ENCODE data around the gene TMPRSS4.

TMPRSS4 gene

DNA sequence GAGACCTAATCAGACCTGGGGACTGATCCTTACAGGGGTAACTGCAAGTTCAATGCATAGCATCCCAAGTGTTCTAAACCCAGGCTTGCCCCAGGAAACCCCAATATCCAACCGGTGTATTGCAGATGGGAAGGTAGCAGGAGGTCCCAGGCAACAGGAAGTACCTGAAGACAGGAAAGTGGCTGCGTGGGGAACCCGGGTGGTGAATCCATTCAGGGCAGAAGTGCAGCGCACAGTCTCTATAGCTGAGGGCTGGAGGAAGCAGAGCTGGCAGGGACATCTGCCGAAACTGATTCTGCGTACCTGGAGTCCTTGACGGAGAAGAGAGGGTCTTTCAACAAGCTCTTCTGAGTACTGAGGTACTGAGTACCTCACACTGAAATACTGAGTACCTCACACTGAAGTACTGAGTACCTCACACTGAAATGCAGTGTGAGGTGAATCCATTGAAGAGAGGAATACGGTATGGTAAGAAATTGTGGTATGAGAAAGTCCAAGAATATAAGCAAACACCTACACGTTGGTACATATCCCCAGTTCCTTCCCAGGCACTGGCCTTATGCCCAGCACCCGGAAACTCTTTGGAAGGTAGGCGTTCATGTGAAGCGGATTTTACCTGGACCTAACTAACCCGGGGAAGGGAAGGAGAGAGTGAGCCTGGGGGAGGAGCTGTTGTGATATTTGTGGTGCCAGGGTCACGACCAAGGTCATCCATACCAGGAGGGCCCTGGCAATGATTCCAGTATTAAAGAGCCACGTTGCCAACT, 55.7 kb downstream of the TMPRSS4 start:
- TF ChIP-seq, protein P1, sequence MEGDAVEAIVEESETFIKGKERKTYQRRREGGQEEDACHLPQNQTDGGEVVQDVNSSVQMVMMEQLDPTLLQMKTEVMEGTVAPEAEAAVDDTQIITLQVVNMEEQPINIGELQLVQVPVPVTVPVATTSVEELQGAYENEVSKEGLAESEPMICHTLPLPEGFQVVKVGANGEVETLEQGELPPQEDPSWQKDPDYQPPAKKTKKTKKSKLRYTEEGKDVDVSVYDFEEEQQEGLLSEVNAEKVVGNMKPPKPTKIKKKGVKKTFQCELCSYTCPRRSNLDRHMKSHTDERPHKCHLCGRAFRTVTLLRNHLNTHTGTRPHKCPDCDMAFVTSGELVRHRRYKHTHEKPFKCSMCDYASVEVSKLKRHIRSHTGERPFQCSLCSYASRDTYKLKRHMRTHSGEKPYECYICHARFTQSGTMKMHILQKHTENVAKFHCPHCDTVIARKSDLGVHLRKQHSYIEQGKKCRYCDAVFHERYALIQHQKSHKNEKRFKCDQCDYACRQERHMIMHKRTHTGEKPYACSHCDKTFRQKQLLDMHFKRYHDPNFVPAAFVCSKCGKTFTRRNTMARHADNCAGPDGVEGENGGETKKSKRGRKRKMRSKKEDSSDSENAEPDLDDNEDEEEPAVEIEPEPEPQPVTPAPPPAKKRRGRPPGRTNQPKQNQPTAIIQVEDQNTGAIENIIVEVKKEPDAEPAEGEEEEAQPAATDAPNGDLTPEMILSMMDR (conservative IDR thresholded peaks at IDR 0.05; ENCODE audit: control insufficient read depth, insufficient read depth, low read depth, low read length): no peak
- no peak for DNase-seq (ENCODE audit: low read depth)
- no peak overlapping the region for H3K4me3 ChIP-seq (ENCODE audit: control insufficient read depth, low read depth, low read length)

DNA sequence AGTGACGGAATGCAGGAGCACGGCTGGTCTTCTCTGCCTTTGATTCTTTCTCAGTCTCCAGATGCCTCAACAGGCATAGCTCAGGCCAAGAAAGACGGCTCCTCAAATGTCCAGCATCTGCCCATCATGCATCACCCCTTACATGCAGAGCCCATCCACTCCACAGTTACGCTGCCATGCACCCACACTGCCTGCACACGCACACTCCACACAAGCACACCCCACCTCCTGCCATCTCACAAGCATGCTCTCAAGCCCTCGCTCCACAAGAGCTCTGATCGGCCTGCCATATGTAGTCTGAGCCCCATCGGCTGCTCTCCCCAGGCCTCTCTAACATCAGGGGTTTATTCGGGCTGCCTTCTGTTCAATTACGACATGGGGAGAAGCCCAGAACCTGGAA, 56.9 kb downstream of the TMPRSS4 start:
- H3K4me3 ChIP-seq (ENCODE audit: control insufficient read depth, low read depth, low read length): no peak overlapping the region
- DNase-seq (ENCODE audit: low read depth): no peak
- TF ChIP-seq, protein P1 (conservative IDR thresholded peaks at IDR 0.05; ENCODE audit: control insufficient read depth, insufficient read depth, low read depth, low read length): no peak

DNA sequence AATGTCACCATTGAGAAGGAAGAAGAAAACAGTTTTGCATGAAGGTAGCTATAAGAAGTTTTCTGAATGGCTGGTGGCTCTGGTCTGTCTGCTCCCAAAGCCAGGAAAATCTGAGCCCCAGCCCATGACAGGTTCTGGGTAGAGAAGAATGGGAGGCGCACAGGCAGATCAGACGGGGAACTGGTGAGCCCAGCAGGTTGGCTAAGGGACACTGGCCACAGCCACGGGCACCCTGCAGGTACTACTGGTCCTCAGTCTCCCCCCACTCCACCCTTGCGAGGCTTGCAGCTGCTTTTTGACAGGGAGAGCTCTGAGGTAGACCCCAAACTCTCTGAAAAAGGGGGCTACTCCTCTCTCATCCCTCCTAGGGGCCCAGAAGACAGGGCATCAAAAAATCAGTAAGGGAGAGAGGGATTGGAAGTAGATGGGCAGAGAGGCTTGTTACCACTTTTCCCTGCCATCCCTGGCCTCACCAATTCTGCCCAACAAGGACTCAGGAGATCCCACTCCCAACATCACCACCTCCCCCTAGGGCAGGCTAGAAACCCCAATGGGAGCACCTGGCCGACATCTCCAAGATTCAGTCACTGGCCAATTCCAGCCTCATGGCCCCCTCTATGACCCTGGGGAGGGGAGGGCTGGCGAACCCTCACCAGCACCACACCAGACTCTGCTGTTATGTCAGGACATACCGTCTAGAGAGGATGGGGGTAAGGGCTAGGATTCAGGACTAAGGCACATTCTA, 58.3 kb downstream of the TMPRSS4 start:
- no peak for DNase-seq (ENCODE audit: low read depth)
- TF ChIP-seq, protein P1 (conservative IDR thresholded peaks at IDR 0.05; ENCODE audit: control insufficient read depth, insufficient read depth, low read depth, low read length): no peak
- no peak overlapping the region for H3K4me3 ChIP-seq (ENCODE audit: control insufficient read depth, low read depth, low read length)

DNA sequence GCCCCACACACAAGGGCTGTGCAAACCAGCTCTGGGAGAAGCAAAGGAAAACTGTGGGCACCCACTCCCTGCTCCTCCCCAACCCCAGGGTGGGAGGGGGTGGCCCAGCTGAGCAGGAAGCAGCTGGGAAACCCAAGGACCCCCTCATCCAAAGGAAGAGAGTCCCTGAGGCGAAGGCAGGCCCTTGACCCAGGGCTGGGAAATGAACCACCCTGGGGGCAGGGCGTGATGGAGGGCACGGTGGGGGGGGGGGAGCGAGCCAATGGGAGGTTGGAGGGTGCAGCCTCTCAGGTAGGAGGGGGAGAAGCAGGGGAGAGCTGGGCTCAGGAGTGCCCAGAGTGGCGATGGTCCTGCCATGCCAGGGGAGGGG, 58.9 kb downstream of the TMPRSS4 start:
- H3K4me3 ChIP-seq (ENCODE audit: control insufficient read depth, low read depth, low read length): no peak overlapping the region
- TF ChIP-seq, protein P1 (conservative IDR thresholded peaks at IDR 0.05; ENCODE audit: control insufficient read depth, insufficient read depth, low read depth, low read length): no peak
- no peak for DNase-seq (ENCODE audit: low read depth)

DNA sequence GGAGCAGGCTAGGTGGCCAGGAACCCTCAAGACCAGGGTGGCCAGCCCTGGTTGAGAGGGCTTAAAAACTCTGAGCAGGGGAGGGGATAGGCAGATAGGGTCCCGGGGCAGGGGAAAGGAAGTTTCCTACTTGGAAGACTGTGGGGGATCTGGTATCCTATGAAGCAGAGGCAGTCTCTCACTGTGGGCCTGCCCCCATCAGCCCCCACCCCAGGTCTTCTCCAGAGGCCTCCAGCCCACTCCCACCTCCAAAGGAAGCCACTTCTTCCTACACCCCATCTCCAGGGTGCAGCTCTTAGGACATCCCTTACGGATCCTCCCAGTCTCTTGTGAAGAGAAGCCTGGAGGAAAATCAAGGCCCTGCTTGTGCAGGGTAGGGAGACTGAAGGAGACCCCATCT, 59.5 kb downstream of the TMPRSS4 start:
- TF ChIP-seq, protein P1 (conservative IDR thresholded peaks at IDR 0.05; ENCODE audit: control insufficient read depth, insufficient read depth, low read depth, low read length): no peak
- no peak overlapping the region for H3K4me3 ChIP-seq (ENCODE audit: control insufficient read depth, low read depth, low read length)
- DNase-seq (ENCODE audit: low read depth): no peak

DNA sequence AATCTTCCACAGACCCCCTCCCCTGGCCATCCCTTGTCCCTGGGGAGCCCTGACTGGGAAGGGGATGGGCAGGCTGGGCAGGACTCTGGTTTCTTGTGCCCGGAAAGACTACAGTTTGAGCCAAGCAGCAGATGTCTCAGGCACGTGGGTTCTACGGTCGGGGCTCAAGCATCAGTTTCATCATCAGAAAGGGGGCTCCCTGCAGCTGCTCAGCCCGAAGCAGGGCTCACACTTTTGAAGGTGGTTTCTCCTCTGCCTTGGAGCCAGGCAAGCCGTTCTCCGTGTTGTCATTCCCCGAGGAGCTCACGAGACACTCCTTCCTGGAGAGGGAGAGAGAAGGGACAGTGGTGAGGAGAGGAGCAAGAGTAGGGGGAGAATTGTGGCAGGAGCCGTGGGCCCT, 59.9 kb downstream of the TMPRSS4 start:
- H3K4me3 ChIP-seq (ENCODE audit: control insufficient read depth, low read depth, low read length): no peak overlapping the region
- no peak for DNase-seq (ENCODE audit: low read depth)
- TF ChIP-seq, protein P1 (conservative IDR thresholded peaks at IDR 0.05; ENCODE audit: control insufficient read depth, insufficient read depth, low read depth, low read length): no peak

Measured in fibroblast of mammary gland (primary cell).